Neutrophil (primary cell): ENCODE data around the gene CFAP43.
A peak's percentile ranks its signal among the peaks of the same experiment; 100 is the strongest.
"Not testable (repeated sequence)": the region's sequence is repeated elsewhere in the genome, so short reads cannot be mapped to it uniquely, and the experiment has no call there.

Experiments used
- H3K27ac ChIP-seq: fragments of 200-600 bp; sonication (generic); 2 replicates; pipeline ENCODE4 v1.5.1; 2016; ENCODE audit warnings: mild to moderate bottlenecking, moderate library complexity
- H3K27me3 ChIP-seq: fragments of 200-600 bp; sonication (generic); 2 replicates; pipeline ENCODE4 v1.6.0; 2016; ENCODE audit warnings: mild to moderate bottlenecking
- H3K36me3 ChIP-seq: fragments of 200-600 bp; sonication (generic); 2 replicates; pipeline ENCODE4 v1.5.1; 2017
- H3K4me1 ChIP-seq, 2 experiments: fragments of 200-600 bp in 1 of 2; sonication (generic) in 1 of 2; 1 replicate in 1 of 2; 2 replicates in 1 of 2; pipeline versions ENCODE4 v1.5.1 to v1.6.1; 2013 to 2016; ENCODE audit warnings: low read depth in 1 of 2, low read length in 1 of 2, mild to moderate bottlenecking in 1 of 2, moderate library complexity in 1 of 2; ENCODE audit not compliant: control insufficient read depth in 1 of 2, insufficient read depth in 1 of 2
- H3K4me3 ChIP-seq, 2 experiments: fragments of 200-600 bp in 1 of 2; sonication (generic) in 1 of 2; 1 replicate in 1 of 2; 2 replicates in 1 of 2; pipeline ENCODE4 v1.5.1; 2013 to 2016; ENCODE audit warnings: low read depth in 1 of 2, low read length in 1 of 2, mild to moderate bottlenecking in 1 of 2, moderate library complexity in 1 of 2
- H3K9me3 ChIP-seq: fragments of 200-600 bp; sonication (generic); 2 replicates; pipeline ENCODE4 v1.5.1; 2016
- TF ChIP-seq, protein P1 (sequence below): fragments of 200-600 bp; sonication (generic); IDR thresholded peaks from 2 replicates; pipeline ENCODE4 v1.5.1; 2016; ENCODE audit warnings: antibody characterized with exemption

CFAP43 gene

DNA sequence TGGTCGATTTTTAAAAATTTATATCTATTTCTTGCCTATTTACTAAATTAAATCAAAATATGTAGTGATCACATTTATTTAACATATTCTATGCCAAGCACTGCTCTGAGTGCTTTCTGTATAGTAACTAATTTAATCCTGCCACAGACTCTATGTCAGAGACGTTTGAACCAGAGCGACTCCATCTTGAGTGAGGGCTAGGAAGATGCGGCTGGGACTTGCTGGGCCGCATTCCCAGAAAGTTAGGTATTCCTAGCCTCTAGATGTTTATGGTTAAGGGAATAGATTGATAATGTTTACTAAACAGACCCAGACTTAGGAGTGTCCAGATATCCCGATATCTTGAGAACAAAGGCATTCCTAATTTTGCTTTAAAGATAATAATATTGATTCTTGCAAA is 19.3 kb upstream of the CFAP43 start:
- H3K9me3 ChIP-seq = no peaks in the 10 kb centered on the region
- no peaks in the 10 kb centered on the region for H3K36me3 ChIP-seq
- H3K4me3 ChIP-seq = no peak overlapping the region
- peaks cover 38 to 41% of the 10 kb centered on the region in 2 experiments for H3K4me1 ChIP-seq
- no peaks in the 10 kb centered on the region for H3K27me3 ChIP-seq
- TF ChIP-seq, protein P1, sequence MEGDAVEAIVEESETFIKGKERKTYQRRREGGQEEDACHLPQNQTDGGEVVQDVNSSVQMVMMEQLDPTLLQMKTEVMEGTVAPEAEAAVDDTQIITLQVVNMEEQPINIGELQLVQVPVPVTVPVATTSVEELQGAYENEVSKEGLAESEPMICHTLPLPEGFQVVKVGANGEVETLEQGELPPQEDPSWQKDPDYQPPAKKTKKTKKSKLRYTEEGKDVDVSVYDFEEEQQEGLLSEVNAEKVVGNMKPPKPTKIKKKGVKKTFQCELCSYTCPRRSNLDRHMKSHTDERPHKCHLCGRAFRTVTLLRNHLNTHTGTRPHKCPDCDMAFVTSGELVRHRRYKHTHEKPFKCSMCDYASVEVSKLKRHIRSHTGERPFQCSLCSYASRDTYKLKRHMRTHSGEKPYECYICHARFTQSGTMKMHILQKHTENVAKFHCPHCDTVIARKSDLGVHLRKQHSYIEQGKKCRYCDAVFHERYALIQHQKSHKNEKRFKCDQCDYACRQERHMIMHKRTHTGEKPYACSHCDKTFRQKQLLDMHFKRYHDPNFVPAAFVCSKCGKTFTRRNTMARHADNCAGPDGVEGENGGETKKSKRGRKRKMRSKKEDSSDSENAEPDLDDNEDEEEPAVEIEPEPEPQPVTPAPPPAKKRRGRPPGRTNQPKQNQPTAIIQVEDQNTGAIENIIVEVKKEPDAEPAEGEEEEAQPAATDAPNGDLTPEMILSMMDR = no peak
- no peak overlapping the region for H3K27ac ChIP-seq

DNA sequence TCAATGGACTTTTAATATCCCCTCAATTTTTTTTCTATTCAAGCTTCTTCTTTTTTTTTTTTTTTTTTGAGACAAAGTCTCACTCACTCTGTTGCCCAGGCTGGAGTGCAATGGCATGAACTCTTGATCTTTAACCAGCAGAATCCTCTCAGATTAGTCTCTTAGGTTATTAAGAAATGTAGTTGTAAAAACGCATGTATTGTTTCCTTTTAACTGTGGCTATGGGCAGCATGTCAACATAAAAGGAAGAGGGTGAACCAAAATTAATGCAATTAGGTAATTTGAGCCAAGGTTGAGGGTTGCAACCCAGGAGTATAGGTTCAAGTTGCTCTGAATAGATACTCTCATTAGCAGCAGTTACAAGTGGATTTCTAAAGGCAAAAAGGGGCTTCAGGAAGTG is 18.2 kb upstream of the CFAP43 start:
- Histone ChIP-seq H3K27me3 (no peaks in the 10 kb centered on the region), H3K4me1 (peaks cover 32 to 33% of the 10 kb centered on the region in 2 experiments), H3K9me3 (no peaks in the 10 kb centered on the region), H3K27ac (no peak overlapping the region), H3K4me3 (no peak overlapping the region), H3K36me3 (no peaks in the 10 kb centered on the region)
- TF ChIP-seq, protein P1 = no peak

DNA sequence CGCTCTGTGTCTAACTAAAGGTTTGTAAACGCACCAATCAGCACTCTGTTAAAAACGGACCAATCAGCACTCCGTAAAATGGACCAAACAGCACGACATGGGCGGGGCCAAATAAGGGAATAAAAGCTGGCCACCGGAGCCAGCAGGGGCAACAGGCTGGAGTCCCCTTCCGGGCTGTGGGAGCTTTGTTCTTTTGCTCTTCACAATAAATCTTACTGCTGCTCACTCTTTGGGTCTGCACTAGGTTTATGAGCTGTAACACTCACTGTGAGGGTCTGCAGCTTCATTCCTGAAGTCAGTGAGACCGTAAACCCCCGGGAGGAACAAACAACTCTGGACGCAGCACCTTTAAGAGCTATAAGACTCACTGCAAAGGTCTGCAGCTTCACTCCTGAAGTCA is 16.8 kb upstream of the CFAP43 start:
- H3K27me3 ChIP-seq, H3K27ac ChIP-seq, H3K4me3 ChIP-seq, H3K9me3 ChIP-seq, H3K36me3 ChIP-seq: not testable (repeated sequence)
- peaks cover 22 to 26% of the 10 kb centered on the region in 2 experiments for H3K4me1 ChIP-seq

DNA sequence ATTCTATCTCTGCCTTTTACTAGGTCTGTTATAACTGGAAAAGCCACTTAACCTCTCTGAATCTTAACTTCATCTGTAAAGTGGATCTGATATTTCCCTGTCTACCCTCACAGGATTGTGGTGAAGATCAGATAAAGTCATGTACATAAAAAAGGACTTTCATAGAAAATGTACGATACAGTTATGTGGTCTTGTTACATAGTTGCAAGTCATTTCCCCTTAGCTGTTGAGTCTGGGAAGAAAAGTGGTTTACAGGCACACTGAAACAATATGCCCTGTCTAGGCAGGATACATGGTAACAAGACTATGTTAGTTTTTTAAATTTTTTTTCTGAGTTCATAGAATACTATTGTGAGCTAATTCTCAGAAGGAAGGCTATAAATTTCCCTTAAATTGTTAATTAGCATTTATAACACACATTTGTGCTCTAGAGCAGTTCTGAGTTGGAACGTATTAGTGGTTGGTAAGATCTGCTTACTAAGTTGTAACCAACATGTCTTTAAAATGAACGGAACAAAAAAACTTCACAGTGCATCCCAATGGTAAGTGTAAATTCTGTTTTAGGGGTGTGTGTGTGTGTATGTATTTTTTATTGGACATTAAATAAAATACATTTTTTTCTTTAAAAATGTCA is 15.5 kb upstream of the CFAP43 start:
- Histone ChIP-seq H3K9me3 (no peaks in the 10 kb centered on the region), H3K36me3 (no peaks in the 10 kb centered on the region), H3K4me1 (peaks cover 19 to 25% of the 10 kb centered on the region in 2 experiments), H3K27ac (peak overlapping the region; percentile 76), H3K4me3 (no peak overlapping the region), H3K27me3 (no peaks in the 10 kb centered on the region)
- TF ChIP-seq, protein P1 = no peak

DNA sequence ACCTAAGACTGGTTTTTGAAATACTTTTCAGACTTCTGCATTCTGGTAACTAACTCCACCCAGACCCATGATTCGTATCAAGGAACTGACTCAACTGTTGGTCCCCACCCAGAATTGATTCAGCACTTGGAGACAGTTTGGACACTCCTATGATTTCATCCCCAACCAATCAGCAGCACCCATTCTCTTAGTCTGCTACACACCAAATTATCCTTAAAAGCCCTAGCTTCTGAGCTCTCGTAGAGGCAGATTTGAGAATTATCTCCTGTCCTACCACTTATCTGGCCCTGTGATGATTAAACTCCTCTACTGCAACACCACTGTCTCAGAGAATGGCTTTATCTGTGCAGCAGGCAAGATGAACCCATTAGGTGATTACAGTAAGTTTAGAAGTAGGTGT is 14.8 kb upstream of the CFAP43 start:
- no peaks in the 10 kb centered on the region for H3K27me3 ChIP-seq
- TF ChIP-seq, protein P1 = no peak
- peaks cover 19 to 25% of the 10 kb centered on the region in 2 experiments for H3K4me1 ChIP-seq
- H3K4me3 ChIP-seq = no peak overlapping the region
- peak overlapping the region; percentile 76 for H3K27ac ChIP-seq
- no peaks in the 10 kb centered on the region for H3K9me3 ChIP-seq
- H3K36me3 ChIP-seq = no peaks in the 10 kb centered on the region

DNA sequence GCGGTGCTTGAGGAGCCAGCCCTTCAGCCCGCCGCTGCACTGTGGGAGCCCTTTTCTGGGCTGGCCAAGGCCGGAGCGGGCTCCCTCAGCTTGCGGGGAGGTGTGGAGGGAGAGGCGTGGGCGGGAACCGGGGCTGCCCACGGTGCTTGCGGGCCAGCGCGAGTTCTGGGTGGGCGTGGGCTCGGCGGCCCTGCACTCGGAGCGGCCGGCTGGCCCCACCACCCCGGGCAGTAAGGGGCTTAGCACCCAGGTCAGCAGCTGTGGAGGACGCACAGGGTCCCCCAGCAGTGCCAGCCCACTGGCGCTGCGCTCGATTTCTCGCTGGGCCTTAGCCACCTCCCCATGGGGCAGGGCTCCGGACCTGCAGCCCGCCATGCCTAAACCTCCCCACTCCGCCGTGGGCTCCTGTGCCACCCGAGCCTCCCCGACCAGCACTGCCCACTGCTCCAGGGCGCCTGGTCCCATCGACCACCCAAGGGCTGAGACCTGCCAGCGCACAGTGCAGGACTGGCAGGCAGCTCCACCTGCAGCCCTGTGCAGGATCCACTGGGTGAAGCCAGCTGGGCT is 13.0 kb upstream of the CFAP43 start:
- Histone ChIP-seq H3K9me3 (no peaks in the 10 kb centered on the region), H3K27ac (no peak overlapping the region), H3K36me3 (no peaks in the 10 kb centered on the region), H3K4me3 (no peak overlapping the region), H3K27me3 (no peaks in the 10 kb centered on the region), H3K4me1 (peaks cover 12 to 18% of the 10 kb centered on the region in 2 experiments)
- TF ChIP-seq, protein P1 = no peak
